NOMO-1 (cell line): ENCODE data around the gene SKIC8.

ENCODE experiments used
- DNase-seq, 2 experiments: peaks; one replicate each; lab custom pipeline; 2025; ENCODE audit not compliant: unreplicated experiment in 2 of 2; lab: John Stamatoyannopoulos, UW

SKIC8 gene

DNA sequence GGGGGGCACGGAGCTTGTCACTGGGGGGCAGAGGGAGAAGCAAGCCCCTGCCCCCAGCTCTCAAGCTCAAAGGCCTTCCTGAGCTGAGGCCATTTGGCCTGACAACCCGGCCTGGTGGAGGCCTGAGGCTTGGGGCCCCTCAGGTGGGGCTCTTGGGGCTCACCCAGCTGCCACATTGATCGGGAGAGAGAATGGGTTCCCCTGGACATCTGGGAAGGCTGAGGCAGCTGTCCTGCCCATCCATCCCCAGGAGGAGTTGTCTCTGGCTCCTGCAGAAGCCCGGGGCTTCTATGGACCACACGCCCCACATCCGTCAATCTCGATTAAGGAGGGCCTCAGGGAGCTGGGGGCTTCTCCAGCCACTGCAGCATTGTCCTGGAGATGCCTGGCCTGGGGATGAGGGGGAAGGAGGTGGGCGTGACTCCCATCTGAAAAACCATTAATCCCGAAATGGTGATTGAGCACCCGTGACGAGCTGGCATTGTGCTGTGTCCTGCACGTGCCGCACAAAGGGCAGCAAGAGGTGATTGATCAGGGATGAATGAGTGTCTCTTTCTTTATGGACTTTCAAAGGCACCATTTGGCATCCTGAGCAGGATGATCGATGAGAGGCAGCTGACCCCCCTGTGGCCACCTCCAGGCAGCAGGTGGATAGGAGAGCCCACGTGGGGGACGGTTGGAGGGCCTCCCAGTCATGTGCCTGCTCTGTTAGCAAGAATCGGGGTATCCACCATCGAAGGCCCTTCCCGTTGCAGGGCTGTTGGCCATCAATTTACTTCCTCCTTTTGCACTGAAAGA lies 23.5 kb upstream of the SKIC8 start:
- DNase-seq: peak in 1 of 2 experiments; percentile 64

- DNase-seq: no peak
Observed at GRCh38 chr15:78322243-78322642, 22.8 kb upstream of the SKIC8 start.

DNA sequence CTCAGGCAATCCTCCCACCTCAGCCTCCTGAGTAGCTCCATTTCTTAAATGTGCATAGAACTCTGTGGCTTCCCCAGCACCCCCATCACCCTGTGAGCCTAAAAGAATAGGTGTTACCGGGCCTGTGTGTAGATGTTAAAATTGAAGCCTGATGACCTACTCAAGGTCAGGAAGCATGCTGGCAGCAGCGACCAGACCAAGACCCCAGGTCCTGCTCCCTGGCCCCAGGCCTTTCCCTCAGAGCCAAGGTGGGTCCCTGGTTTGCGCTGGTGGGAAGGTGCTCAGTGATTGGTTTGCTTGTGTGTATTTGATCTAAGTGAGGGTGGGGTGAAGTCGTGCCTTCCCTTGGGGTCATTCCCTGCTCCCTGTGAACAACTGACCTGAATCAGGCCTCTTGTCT lies 22.4 kb upstream of the SKIC8 start:
- DNase-seq: no peak

DNA sequence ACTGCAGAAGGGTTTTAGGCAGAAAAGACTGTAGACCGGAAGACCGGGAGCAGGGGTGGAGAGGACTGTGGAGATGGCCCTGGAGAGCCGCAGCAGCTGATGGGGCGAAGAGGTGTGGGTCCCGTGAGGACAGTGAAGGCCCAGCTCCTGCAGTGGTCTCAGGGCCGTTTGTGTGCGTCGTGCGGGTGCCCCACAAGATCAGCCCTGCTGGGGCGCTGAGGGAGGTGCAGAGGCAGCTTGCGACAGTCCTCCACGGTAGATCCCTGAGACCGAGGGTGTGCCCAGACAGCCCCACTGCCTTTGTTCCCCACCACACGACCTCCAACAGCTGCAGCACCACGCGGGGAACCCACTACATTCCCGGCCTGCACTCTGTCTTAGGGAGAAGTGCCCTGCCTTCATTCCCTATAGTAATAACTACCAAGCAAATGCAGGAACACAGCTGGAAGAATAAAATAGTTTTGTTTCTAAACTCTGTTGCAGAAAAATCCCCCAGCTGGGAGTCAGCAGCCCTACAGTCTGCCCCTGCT lies 21.7 kb upstream of the SKIC8 start:
- DNase-seq: no peak

- no peak for DNase-seq
Observed at GRCh38 chr15:78320183-78320582, 20.8 kb upstream of the SKIC8 start.

GRCh38 chr15:78319588-78319987 lies 20.2 kb upstream of the SKIC8 start:
- DNase-seq: no peak

GRCh38 chr15:78317145-78317836 lies 17.9 kb upstream of the SKIC8 start:
- DNase-seq: no peak

DNA sequence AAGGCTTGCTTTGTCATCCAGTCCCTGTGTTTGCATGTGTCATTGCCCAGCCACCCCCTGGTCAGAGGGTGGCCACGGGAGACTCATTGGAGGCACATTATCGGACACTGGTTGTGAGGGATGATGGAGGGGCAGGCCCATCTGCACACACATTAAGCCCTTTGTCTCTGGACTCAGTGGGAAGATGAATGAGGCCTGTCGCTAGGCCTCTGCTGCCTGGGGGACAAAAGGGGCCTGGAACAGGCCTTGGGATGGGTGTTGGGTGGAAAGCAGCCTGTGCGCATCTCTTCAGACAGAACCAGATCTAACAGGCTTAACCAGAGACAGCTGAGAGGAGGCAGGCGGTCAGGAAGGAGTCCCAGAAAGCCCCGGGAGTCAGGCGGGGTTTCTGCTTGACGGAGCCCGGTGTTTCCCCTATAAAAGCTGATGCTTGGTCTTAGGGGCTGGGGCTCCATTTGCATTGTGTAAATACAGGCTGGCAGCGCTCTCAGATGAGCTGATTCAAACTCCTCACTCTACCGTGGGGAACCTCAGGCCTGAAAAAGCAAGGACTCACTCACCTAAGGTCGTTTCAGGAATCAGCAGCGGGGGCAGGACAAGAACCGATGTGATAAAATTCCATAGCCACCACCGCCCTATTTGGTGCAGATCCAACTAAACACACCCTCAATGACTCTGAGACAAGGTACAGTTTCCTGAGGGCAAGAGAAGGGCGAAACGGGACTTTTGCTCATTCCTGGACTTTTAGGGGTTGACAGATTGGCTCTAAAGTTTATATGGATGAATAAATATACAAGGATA lies 17.1 kb upstream of the SKIC8 start:
- no peak for DNase-seq

- DNase-seq: peak in 1 of 2 experiments; percentile 49
Observed at GRCh38 chr15:78315686-78316282, 16.4 kb upstream of the SKIC8 start.

GRCh38 chr15:78314181-78314581 lies 14.8 kb upstream of the SKIC8 start:
- DNase-seq: no peak

DNA sequence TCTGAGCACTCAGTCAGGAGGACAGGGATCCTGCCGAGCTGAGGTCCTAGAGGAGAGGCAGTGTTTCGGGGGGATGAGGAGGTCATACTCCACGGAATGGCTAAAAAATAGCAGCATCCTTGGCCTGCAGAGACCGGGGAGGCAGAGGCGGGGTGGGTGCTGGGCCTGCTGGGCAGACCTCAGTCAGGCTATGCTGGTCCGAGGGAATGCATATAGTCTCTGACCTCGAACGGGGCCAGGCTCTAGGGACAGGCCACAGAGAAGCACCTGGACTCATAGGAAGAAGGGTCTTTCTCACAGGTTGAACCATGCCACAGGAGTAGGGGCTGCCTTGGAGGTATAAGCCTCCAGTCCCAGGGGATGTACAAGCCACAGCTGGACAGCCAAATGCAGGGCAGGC lies 14.0 kb upstream of the SKIC8 start:
- DNase-seq: no peak

DNA sequence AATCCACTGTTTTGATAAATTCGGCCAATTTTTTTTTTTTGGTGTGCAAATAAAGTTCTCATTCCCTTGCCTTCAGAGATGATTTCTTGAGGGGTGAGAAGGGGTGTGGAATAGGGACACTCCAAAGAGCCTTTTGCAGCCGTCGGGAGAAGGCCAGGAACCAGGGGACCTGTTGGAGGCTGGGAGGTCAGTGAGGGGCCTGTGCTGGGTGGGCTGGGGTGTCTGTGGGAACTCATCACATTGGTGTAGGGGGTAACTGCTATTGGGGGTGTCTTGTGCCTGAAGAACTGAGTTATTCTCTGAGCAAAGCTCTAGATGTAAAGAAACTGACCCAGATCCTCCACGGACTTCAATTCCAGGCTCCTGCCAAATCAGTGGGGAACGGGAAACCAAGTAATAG lies 13.5 kb upstream of the SKIC8 start:
- DNase-seq: no peak

GRCh38 chr15:78312536-78312935 lies 13.1 kb upstream of the SKIC8 start:
- DNase-seq: no peak

- no peak for DNase-seq
Observed at GRCh38 chr15:78311292-78311691, 11.9 kb upstream of the SKIC8 start.

GRCh38 chr15:78308422-78309032 lies 9.1 kb upstream of the SKIC8 start:
- peak; percentile 58 to 68 for DNase-seq

- peak in 1 of 2 experiments; percentile 24 for DNase-seq
Observed at GRCh38 chr15:78307976-78308375, 8.6 kb upstream of the SKIC8 start.

- DNase-seq: no peak
Observed at GRCh38 chr15:78306176-78306774, 6.9 kb upstream of the SKIC8 start.

GRCh38 chr15:78304216-78305066 lies 5.0 kb upstream of the SKIC8 start:
- DNase-seq: no peak
